ENCODE measurements around the gene TSPAN18.
A peak's percentile ranks its signal among the peaks of the same experiment; 100 is the strongest.

TSPAN18 gene

DNA sequence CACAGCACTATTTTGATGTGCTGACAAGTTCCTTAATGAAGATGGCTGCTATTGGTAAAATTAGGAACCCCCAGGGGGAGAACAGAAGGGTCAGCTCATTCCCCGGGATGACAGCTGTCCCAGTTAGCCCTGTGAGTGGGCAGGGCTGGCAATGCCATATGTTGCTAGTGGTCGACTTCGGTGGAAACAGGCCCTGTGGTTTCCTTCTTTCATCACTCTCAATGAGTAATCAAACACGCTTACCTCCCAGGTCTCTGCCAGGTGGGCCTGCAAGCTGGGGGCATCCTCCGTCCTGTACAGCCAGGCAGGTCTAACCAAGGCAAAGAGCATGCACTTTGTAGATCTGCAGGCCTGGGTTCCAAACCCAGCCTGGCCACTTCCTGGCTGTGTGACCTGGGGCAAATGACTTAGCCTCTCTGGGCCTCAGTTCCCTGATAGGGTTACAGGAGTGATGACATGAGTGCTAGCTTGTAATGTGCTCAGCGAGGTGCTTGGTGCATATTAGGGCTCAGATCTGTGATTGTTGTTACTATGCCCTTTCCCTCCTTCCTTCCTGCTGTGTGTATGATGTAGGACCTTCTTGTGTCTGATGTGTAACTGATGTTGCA lies 85.2 kb downstream of the TSPAN18 start:
- H3K9me3 ChIP-seq (ENCODE audit: control insufficient read depth, low read length), result no peaks in the 10 kb centered on the region
- H2AFZ ChIP-seq (ENCODE audit: low read depth, low read length), result no peak overlapping the region
- no peaks in the 10 kb centered on the region for H3K79me1 ChIP-seq (replicated peaks; ENCODE audit: low read length, poor library complexity, severe bottlenecking)
- H4K91ac ChIP-seq (ENCODE audit: low read length), result peak overlapping the region; percentile 12
- 81% methylated on average over 6 of the region's 6 CpGs for WGBS
- H3K4me3 ChIP-seq (ENCODE audit: insufficient read depth in 1 of 2, low read depth in 1 of 2, low read length in 2 of 2), result no peak overlapping the region
- H4K8ac ChIP-seq (ENCODE audit: low read length), result no peak overlapping the region
- H2BK120ac ChIP-seq (ENCODE audit: low read depth, low read length), result no peak overlapping the region
- H3K23ac ChIP-seq (ENCODE audit: low read length in 2 of 2), result no peak overlapping the region
- no peak overlapping the region for H2BK5ac ChIP-seq (ENCODE audit: low read depth, low read length, poor library complexity, severe bottlenecking)
- H2BK12ac ChIP-seq (ENCODE audit: low read length in 2 of 2), result no peak overlapping the region
- no peak overlapping the region for H3K9ac ChIP-seq (ENCODE audit: low read length)
- H3K36me3 ChIP-seq (ENCODE audit: control insufficient read depth in 1 of 2, insufficient read depth in 2 of 2, low read depth in 1 of 2, low read length in 2 of 2), result no peaks in the 10 kb centered on the region
- no peak overlapping the region for H3K4ac ChIP-seq (ENCODE audit: low read depth in 1 of 2, low read length in 2 of 2)
- no peak overlapping the region for H2BK15ac ChIP-seq (ENCODE audit: low read depth, poor library complexity, severe bottlenecking)
- peaks cover 3% of the 10 kb centered on the region for H3K4me1 ChIP-seq (ENCODE audit: control insufficient read depth, insufficient read depth, low read depth, low read length)
- no peak overlapping the region for H3K27ac ChIP-seq (ENCODE audit: low read length, poor library complexity, severe bottlenecking)
- DNase-seq, result no peak
- no peak overlapping the region for H3K18ac ChIP-seq (ENCODE audit: low read depth in 1 of 2, low read length in 2 of 2)
- H3K27me3 ChIP-seq (ENCODE audit: control insufficient read depth in 1 of 2, insufficient read depth in 1 of 2, low read length in 2 of 2), result peaks cover 21 to 34% of the 10 kb centered on the region in 2 experiments
- no peak overlapping the region for H2AK5ac ChIP-seq (ENCODE audit: low read length, severe bottlenecking)
- no peak overlapping the region for H3K4me2 ChIP-seq (ENCODE audit: low read length, poor library complexity, severe bottlenecking)
- no peak overlapping the region for H3K14ac ChIP-seq (ENCODE audit: low read length in 2 of 2)

- Histone ChIP-seq H3K4me1 (ENCODE audit: control insufficient read depth, insufficient read depth, low read depth, low read length) (peaks cover 3% of the 10 kb centered on the region), H3K4me3 (ENCODE audit: insufficient read depth in 1 of 2, low read depth in 1 of 2, low read length in 2 of 2) (no peak overlapping the region), H3K27ac (ENCODE audit: low read length, poor library complexity, severe bottlenecking) (no peak overlapping the region), H2AK5ac (ENCODE audit: low read length, severe bottlenecking) (no peak overlapping the region), H3K79me1 (replicated peaks; ENCODE audit: low read length, poor library complexity, severe bottlenecking) (no peaks in the 10 kb centered on the region), H3K14ac (ENCODE audit: low read length in 2 of 2) (no peak overlapping the region), H3K4ac (ENCODE audit: low read depth in 1 of 2, low read length in 2 of 2) (no peak overlapping the region), H4K8ac (ENCODE audit: low read length) (no peak overlapping the region), H3K9ac (ENCODE audit: low read length) (no peak overlapping the region), H3K27me3 (ENCODE audit: control insufficient read depth in 1 of 2, insufficient read depth in 1 of 2, low read length in 2 of 2) (peaks cover 20 to 29% of the 10 kb centered on the region in 2 experiments), H2BK12ac (ENCODE audit: low read length in 2 of 2) (no peak overlapping the region), H2BK5ac (ENCODE audit: low read depth, low read length, poor library complexity, severe bottlenecking) (no peak overlapping the region), H2AFZ (ENCODE audit: low read depth, low read length) (no peak overlapping the region), H2BK15ac (ENCODE audit: low read depth, poor library complexity, severe bottlenecking) (no peak overlapping the region), H3K36me3 (ENCODE audit: control insufficient read depth in 1 of 2, insufficient read depth in 2 of 2, low read depth in 1 of 2, low read length in 2 of 2) (no peaks in the 10 kb centered on the region), H3K18ac (ENCODE audit: low read depth in 1 of 2, low read length in 2 of 2) (no peak overlapping the region), H3K4me2 (ENCODE audit: low read length, poor library complexity, severe bottlenecking) (no peak overlapping the region), H2BK120ac (ENCODE audit: low read depth, low read length) (no peak overlapping the region), H3K23ac (ENCODE audit: low read length in 2 of 2) (no peak overlapping the region), H3K9me3 (ENCODE audit: control insufficient read depth, low read length) (peaks cover 3% of the 10 kb centered on the region), H4K91ac (ENCODE audit: low read length) (no peak overlapping the region)
- 81% methylated on average over 9 of the region's 9 CpGs for WGBS
- no peak for DNase-seq
Observed at GRCh38 chr11:44812971-44813370, 86.2 kb downstream of the TSPAN18 start.

- Histone ChIP-seq H3K9ac (ENCODE audit: low read length) (no peak overlapping the region), H3K9me3 (ENCODE audit: control insufficient read depth, low read length) (peaks cover 3% of the 10 kb centered on the region), H2BK15ac (ENCODE audit: low read depth, poor library complexity, severe bottlenecking) (no peak overlapping the region), H3K4me3 (ENCODE audit: insufficient read depth in 1 of 2, low read depth in 1 of 2, low read length in 2 of 2) (no peak overlapping the region), H2BK5ac (ENCODE audit: low read depth, low read length, poor library complexity, severe bottlenecking) (no peak overlapping the region), H3K23ac (ENCODE audit: low read length in 2 of 2) (no peak overlapping the region), H4K91ac (ENCODE audit: low read length) (no peak overlapping the region), H3K4me2 (ENCODE audit: low read length, poor library complexity, severe bottlenecking) (no peak overlapping the region), H2AFZ (ENCODE audit: low read depth, low read length) (no peak overlapping the region), H3K4me1 (ENCODE audit: control insufficient read depth, insufficient read depth, low read depth, low read length) (peaks cover 3% of the 10 kb centered on the region), H3K36me3 (ENCODE audit: control insufficient read depth in 1 of 2, insufficient read depth in 2 of 2, low read depth in 1 of 2, low read length in 2 of 2) (no peaks in the 10 kb centered on the region), H3K27me3 (ENCODE audit: control insufficient read depth in 1 of 2, insufficient read depth in 1 of 2, low read length in 2 of 2) (peaks cover 20 to 24% of the 10 kb centered on the region in 2 experiments), H4K8ac (ENCODE audit: low read length) (no peak overlapping the region), H2AK5ac (ENCODE audit: low read length, severe bottlenecking) (no peak overlapping the region), H3K14ac (ENCODE audit: low read length in 2 of 2) (no peak overlapping the region), H3K18ac (ENCODE audit: low read depth in 1 of 2, low read length in 2 of 2) (no peak overlapping the region), H3K79me1 (replicated peaks; ENCODE audit: low read length, poor library complexity, severe bottlenecking) (no peaks in the 10 kb centered on the region), H3K4ac (ENCODE audit: low read depth in 1 of 2, low read length in 2 of 2) (no peak overlapping the region), H3K27ac (ENCODE audit: low read length, poor library complexity, severe bottlenecking) (no peak overlapping the region), H2BK120ac (ENCODE audit: low read depth, low read length) (no peak overlapping the region), H2BK12ac (ENCODE audit: low read length in 2 of 2) (no peak overlapping the region)
- DNase-seq, result no peak
- WGBS, result 87% methylated on average over 4 of the region's 4 CpGs
Observed at GRCh38 chr11:44813401-44813800, 86.6 kb downstream of the TSPAN18 start.

- H3K79me1 ChIP-seq (replicated peaks; ENCODE audit: low read length, poor library complexity, severe bottlenecking), result no peaks in the 10 kb centered on the region
- H2AFZ ChIP-seq (ENCODE audit: low read depth, low read length), result no peak overlapping the region
- no peak overlapping the region for H4K8ac ChIP-seq (ENCODE audit: low read length)
- H3K9ac ChIP-seq (ENCODE audit: low read length), result no peak overlapping the region
- H3K14ac ChIP-seq (ENCODE audit: low read length in 2 of 2), result no peak overlapping the region
- peaks cover 3% of the 10 kb centered on the region for H3K9me3 ChIP-seq (ENCODE audit: control insufficient read depth, low read length)
- no peak overlapping the region for H3K27ac ChIP-seq (ENCODE audit: low read length, poor library complexity, severe bottlenecking)
- H2BK120ac ChIP-seq (ENCODE audit: low read depth, low read length), result no peak overlapping the region
- H3K27me3 ChIP-seq (ENCODE audit: control insufficient read depth in 1 of 2, insufficient read depth in 1 of 2, low read length in 2 of 2), result peaks cover 11 to 17% of the 10 kb centered on the region in 2 experiments
- H3K4me2 ChIP-seq (ENCODE audit: low read length, poor library complexity, severe bottlenecking), result no peak overlapping the region
- no peak overlapping the region for H4K91ac ChIP-seq (ENCODE audit: low read length)
- peak; percentile 52 for DNase-seq
- no peak overlapping the region for H2BK15ac ChIP-seq (ENCODE audit: low read depth, poor library complexity, severe bottlenecking)
- no peaks in the 10 kb centered on the region for H3K36me3 ChIP-seq (ENCODE audit: control insufficient read depth in 1 of 2, insufficient read depth in 2 of 2, low read depth in 1 of 2, low read length in 2 of 2)
- H3K18ac ChIP-seq (ENCODE audit: low read depth in 1 of 2, low read length in 2 of 2), result no peak overlapping the region
- no peak overlapping the region for H2BK12ac ChIP-seq (ENCODE audit: low read length in 2 of 2)
- no peak overlapping the region for H2BK5ac ChIP-seq (ENCODE audit: low read depth, low read length, poor library complexity, severe bottlenecking)
- H3K4me3 ChIP-seq (ENCODE audit: insufficient read depth in 1 of 2, low read depth in 1 of 2, low read length in 2 of 2), result no peak overlapping the region
- H3K4me1 ChIP-seq (ENCODE audit: control insufficient read depth, insufficient read depth, low read depth, low read length), result peaks cover 3% of the 10 kb centered on the region
- no peak overlapping the region for H2AK5ac ChIP-seq (ENCODE audit: low read length, severe bottlenecking)
- no peak overlapping the region for H3K4ac ChIP-seq (ENCODE audit: low read depth in 1 of 2, low read length in 2 of 2)
- WGBS, result 86% methylated on average over 5 of the region's 5 CpGs
- no peak overlapping the region for H3K23ac ChIP-seq (ENCODE audit: low read length in 2 of 2)
Observed at GRCh38 chr11:44814881-44815592, 88.3 kb downstream of the TSPAN18 start.

Measured in mesenchymal stem cell (in vitro differentiated cells and primary cell).